ENCODE data around the gene ABCD3. TPM values are rescaled to one million over a fixed set of nuclear protein-coding genes. Genes with fewer than 3 reads are reported as not detected.

ABCD3 gene
- total RNA-seq, 4 donors from 2014 or later = 37.9 to 90.2 (median 51.9) TPM

DNA sequence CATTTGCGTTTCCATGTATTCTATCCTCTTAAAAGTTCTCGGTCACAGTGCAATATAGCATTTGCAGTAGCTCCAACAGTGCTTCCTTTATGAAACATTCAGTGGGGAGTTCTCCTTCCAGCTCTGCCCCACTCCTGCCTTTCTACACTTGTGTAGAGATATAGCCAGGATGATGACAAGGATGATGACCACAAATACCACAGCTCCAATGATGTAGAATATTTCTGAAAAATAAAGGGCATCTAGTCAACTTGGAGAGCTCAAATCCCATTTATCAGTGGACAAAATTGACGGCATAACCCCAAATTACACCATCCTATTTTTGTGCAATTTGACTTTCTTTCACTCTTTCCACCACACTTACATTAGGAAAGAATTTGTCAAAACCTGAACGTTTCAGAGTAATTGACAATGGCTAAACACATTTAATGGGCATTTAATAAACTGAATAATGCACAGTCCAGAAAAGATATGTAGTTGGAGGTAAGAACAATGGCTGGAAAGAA lies 112.2 kb downstream of the ABCD3 start:
- peaks cover 0 to 54% (median 0%) of the 10 kb centered on the region in 3 donors for H3K36me3 ChIP-seq
- no peak for DNase-seq (ENCODE audit: low spot score in 2 of 2)
- 84% methylated on average over 4 of the region's 4 CpGs for WGBS, 2 donors
- H3K27ac ChIP-seq = no peak overlapping the region
- TF ChIP-seq POLR2A (IDR thresholded peaks at IDR 0.05) (no peak), EP300 (IDR thresholded peaks at IDR 0.05) (no peak), CTCF (IDR thresholded peaks at IDR 0.05) (no peak)
- no peaks in the 10 kb centered on the region for H3K27me3 ChIP-seq
- peaks cover 0 to 12% (median 0%) of the 10 kb centered on the region in 4 donors for H3K4me1 ChIP-seq
- no peak overlapping the region for H3K4me3 ChIP-seq
- H3K9me3 ChIP-seq = no peaks in the 10 kb centered on the region

DNA sequence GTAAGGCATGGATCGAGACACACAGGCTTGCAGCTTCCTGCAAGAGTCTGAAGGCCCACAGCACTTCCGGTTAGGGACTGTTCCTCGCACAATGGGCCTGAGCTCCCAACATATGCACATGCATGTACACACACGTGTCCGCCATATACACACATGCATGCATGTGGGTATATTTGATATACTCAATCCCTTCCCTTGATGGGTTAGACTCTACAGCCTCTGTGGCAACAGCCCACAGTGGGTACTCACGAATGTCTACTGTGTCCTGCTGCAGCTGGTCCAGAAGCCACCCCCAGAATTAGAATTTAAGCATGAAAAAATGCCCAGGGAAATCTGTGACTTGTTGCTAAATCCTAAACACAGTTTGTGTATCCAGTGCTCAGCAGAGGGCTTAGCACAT lies 113.5 kb downstream of the ABCD3 start:
- Histone ChIP-seq H3K36me3 (peaks cover 0 to 59% (median 0%) of the 10 kb centered on the region in 3 donors), H3K27ac (no peak overlapping the region), H3K4me1 (peaks cover 0 to 12% (median 0%) of the 10 kb centered on the region in 4 donors), H3K4me3 (no peak overlapping the region), H3K27me3 (no peaks in the 10 kb centered on the region), H3K9me3 (no peaks in the 10 kb centered on the region)
- DNase-seq (ENCODE audit: low spot score in 2 of 2) = no peak
- no peak for TF ChIP-seq EP300 (IDR thresholded peaks at IDR 0.05)
- TF ChIP-seq CTCF (IDR thresholded peaks at IDR 0.05) = no peak
- no peak for TF ChIP-seq POLR2A (IDR thresholded peaks at IDR 0.05)
- 94 to 96% methylated on average over 6 of the region's 6 CpGs for WGBS, 2 donors

DNA sequence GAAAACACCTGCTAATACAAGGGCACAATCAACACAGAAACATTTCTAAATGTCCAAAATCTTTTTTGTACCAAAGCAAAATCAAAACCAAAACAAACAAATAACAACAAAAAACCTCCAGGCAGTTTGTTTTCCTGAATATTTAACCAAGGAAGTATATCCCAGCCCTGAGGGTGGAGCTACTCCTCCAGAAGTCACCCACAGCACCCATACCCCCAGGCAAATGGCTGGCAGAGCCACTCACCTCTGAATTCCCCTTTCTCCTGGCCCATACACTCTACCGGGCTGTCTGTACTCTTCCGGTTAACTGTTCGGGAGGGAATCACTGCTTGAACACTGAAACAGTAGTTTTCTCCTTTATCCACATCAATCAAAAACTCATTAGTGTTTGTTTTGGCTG lies 113.9 kb downstream of the ABCD3 start:
- Histone ChIP-seq H3K36me3 (peaks cover 0 to 59% (median 0%) of the 10 kb centered on the region in 3 donors), H3K9me3 (no peaks in the 10 kb centered on the region), H3K27ac (peak overlapping the region in 1 of 4 donors; percentile 22), H3K4me3 (no peak overlapping the region), H3K4me1 (peaks cover 0 to 14% (median under 1%) of the 10 kb centered on the region in 4 donors), H3K27me3 (no peaks in the 10 kb centered on the region)
- DNase-seq (ENCODE audit: low spot score in 2 of 2) = no peak
- WGBS, 2 donors = 63 to 73% methylated on average over 3 of the region's 3 CpGs
- peak in 1 of 5 experiments; percentile 5 for TF ChIP-seq CTCF (IDR thresholded peaks at IDR 0.05)
- no peak for TF ChIP-seq EP300 (IDR thresholded peaks at IDR 0.05)
- no peak for TF ChIP-seq POLR2A (IDR thresholded peaks at IDR 0.05)

DNA sequence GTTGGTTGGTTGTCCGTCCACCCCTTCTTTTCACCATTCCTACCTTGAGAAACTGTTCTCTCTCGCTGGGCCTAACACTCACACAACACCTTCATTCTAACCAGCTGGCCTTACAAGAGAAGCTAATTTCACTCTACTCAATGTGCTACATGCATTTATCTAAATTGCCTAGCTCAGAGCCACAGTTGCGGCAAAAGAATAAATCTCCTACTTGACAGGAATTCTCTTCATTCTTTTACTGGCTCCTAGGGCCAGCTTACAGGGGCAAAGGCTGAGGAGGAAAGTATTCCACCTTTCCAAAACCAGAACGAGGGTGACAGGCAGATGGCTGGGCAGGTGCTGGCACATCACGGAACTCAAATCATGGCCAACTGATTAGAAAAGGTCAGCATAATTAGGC lies 116.9 kb downstream of the ABCD3 start:
- TF ChIP-seq EP300 (IDR thresholded peaks at IDR 0.05) (no peak), CTCF (IDR thresholded peaks at IDR 0.05) (no peak), POLR2A (IDR thresholded peaks at IDR 0.05) (no peak)
- Histone ChIP-seq H3K9me3 (no peaks in the 10 kb centered on the region), H3K4me3 (no peak overlapping the region), H3K27ac (no peak overlapping the region), H3K27me3 (no peaks in the 10 kb centered on the region), H3K4me1 (peaks cover 0 to 26% (median 8%) of the 10 kb centered on the region in 4 donors), H3K36me3 (peaks cover 0 to 51% (median 0%) of the 10 kb centered on the region in 3 donors)
- 90 to 92% methylated on average over 5 of the region's 5 CpGs for WGBS, 2 donors
- DNase-seq (ENCODE audit: low spot score in 2 of 2) = no peak

GRCh38 chr1:94535879-94536278 lies 117.7 kb downstream of the ABCD3 start:
- no peak for DNase-seq (ENCODE audit: low spot score in 2 of 2)
- Histone ChIP-seq H3K4me3 (no peak overlapping the region), H3K36me3 (peaks cover 0 to 43% (median 0%) of the 10 kb centered on the region in 3 donors), H3K27ac (peak overlapping the region in 1 of 4 donors; percentile 9), H3K27me3 (no peaks in the 10 kb centered on the region), H3K9me3 (no peaks in the 10 kb centered on the region), H3K4me1 (peaks cover 0 to 26% (median 8%) of the 10 kb centered on the region in 4 donors)
- TF ChIP-seq CTCF (IDR thresholded peaks at IDR 0.05) = no peak
- no peak for TF ChIP-seq POLR2A (IDR thresholded peaks at IDR 0.05)
- TF ChIP-seq EP300 (IDR thresholded peaks at IDR 0.05) = peak in 1 of 2 donors; percentile 17
- WGBS, 2 donors = 76 to 80% methylated on average over 9 of the region's 9 CpGs

All from tibial nerve (tissue), 4 donors.